HepG2 (cell line): ENCODE results near the gene RHOC. TPM values are rescaled to one million over a fixed set of nuclear protein-coding genes. Genes with fewer than 3 reads are reported as not detected.
A peak's percentile ranks its signal among the peaks of the same experiment; 100 is the strongest.

ENCODE experiments used
- ADNP ChIP-seq: sonication (generic); formaldehyde crosslinking; IDR thresholded peaks from 2 replicates; pipeline ENCODE4 v1.4.0; 2020; ENCODE audit warnings: missing genetic modification reagents
- EEA1 ChIP-seq: sonication (generic); formaldehyde crosslinking; IDR thresholded peaks from 2 replicates; pipeline ENCODE4 v1.5.1; 2020; ENCODE audit warnings: mild to moderate bottlenecking, missing genetic modification reagents, borderline replicate concordance
- ELF3 ChIP-seq: IDR thresholded peaks from 2 replicates; pipeline ENCODE4 v1.6.1; 2016; ENCODE audit warnings: missing genetic modification reagents, missing compliant biosample characterization
- ESRRA ChIP-seq: sonication (generic); formaldehyde crosslinking; IDR thresholded peaks from 2 replicates; pipeline ENCODE4 v1.5.1; 2020; ENCODE audit warnings: mild to moderate bottlenecking, low read depth, missing genetic modification reagents
- GZF1 ChIP-seq: sonication (generic); formaldehyde crosslinking; IDR thresholded peaks from 2 replicates; pipeline ENCODE4 v1.5.1; 2020; ENCODE audit warnings: mild to moderate bottlenecking, missing genetic modification reagents
- HIVEP1 ChIP-seq: sonication (generic); formaldehyde crosslinking; IDR thresholded peaks from 2 replicates; pipeline ENCODE4 v1.4.0; 2020; ENCODE audit warnings: mild to moderate bottlenecking, missing genetic modification reagents
- HNF4G ChIP-seq, 2 experiments: sonication (generic) in 1 of 2; formaldehyde crosslinking in 1 of 2; IDR thresholded peaks; 2 replicates each; pipeline versions ENCODE4 v1.4.0 to v1.6.1; 2011 to 2020; ENCODE audit warnings: borderline replicate concordance in 2 of 2, low read depth in 2 of 2, mild to moderate bottlenecking in 2 of 2, low read length in 1 of 2, missing genetic modification reagents in 1 of 2, moderate library complexity in 1 of 2
- PCBP1 ChIP-seq: fragments of 200-400 bp; formaldehyde crosslinking; IDR thresholded peaks from 2 replicates; pipeline ENCODE4 v1.6.1; 2017; ENCODE audit warnings: mild to moderate bottlenecking, low read depth, low read length, borderline replicate concordance
- PHB2 ChIP-seq: fragments of 450-650 bp; IDR thresholded peaks from 2 replicates; pipeline ENCODE4 v1.6.1; 2018; ENCODE audit not compliant: partially characterized antibody
- RXRA ChIP-seq: sonication (generic); formaldehyde crosslinking; IDR thresholded peaks from 2 replicates; pipeline ENCODE4 v1.5.1; 2020; ENCODE audit warnings: missing genetic modification reagents
- SMAD1 ChIP-seq: sonication (generic); formaldehyde crosslinking; IDR thresholded peaks from 2 replicates; pipeline ENCODE4 v1.4.0; 2020; ENCODE audit warnings: missing genetic modification reagents, low read depth, mild to moderate bottlenecking, borderline replicate concordance
- WIZ ChIP-seq: sonication (generic); formaldehyde crosslinking; IDR thresholded peaks from 2 replicates; pipeline ENCODE4 v1.5.1; 2020; ENCODE audit warnings: mild to moderate bottlenecking, missing genetic modification reagents
- ZBTB7B ChIP-seq: sonication (generic); formaldehyde crosslinking; IDR thresholded peaks from 2 replicates; pipeline ENCODE4 v1.4.0; 2020; ENCODE audit warnings: missing genetic modification reagents
- ZEB1 ChIP-seq: IDR thresholded peaks from 2 replicates; pipeline ENCODE4 v1.6.1; 2012; ENCODE audit warnings: mild to moderate bottlenecking, low read depth, inconsistent platforms; ENCODE audit not compliant: insufficient replicate concordance
- ZFYVE20 ChIP-seq: sonication (generic); formaldehyde crosslinking; IDR thresholded peaks from 2 replicates; pipeline ENCODE4 v1.8.0; 2023; ENCODE audit warnings: low read depth, mild to moderate bottlenecking, moderate library complexity, missing genetic modification reagents, borderline replicate concordance
- ZNF12 ChIP-seq: sonication (generic); formaldehyde crosslinking; IDR thresholded peaks from 2 replicates; pipeline ENCODE4 v1.5.0; 2020; ENCODE audit warnings: missing genetic modification reagents
- ZNF276 ChIP-seq: sonication (generic); formaldehyde crosslinking; IDR thresholded peaks from 2 replicates; pipeline ENCODE4 v1.4.0; 2020; ENCODE audit warnings: mild to moderate bottlenecking, low read depth, missing genetic modification reagents
- ZNF331 ChIP-seq: sonication (generic); formaldehyde crosslinking; IDR thresholded peaks from 2 replicates; pipeline ENCODE4 v1.4.0; 2020; ENCODE audit warnings: missing genetic modification reagents
- ZNF350 ChIP-seq: sonication (generic); formaldehyde crosslinking; IDR thresholded peaks from 2 replicates; pipeline ENCODE4 v1.4.0; 2020; ENCODE audit warnings: mild to moderate bottlenecking, low read depth, missing genetic modification reagents, borderline replicate concordance
- ZNF354B ChIP-seq: sonication (generic); formaldehyde crosslinking; IDR thresholded peaks from 2 replicates; pipeline ENCODE4 v1.8.0; 2022; ENCODE audit warnings: mild to moderate bottlenecking, missing genetic modification reagents
- ZNF383 ChIP-seq: sonication (generic); formaldehyde crosslinking; IDR thresholded peaks from 2 replicates; pipeline ENCODE4 v1.4.0; 2020; ENCODE audit warnings: missing genetic modification reagents, mild to moderate bottlenecking, borderline replicate concordance
- ZNF567 ChIP-seq: sonication (generic); formaldehyde crosslinking; IDR thresholded peaks from 2 replicates; pipeline ENCODE4 v1.8.1; 2023; ENCODE audit warnings: mild to moderate bottlenecking, missing genetic modification reagents, borderline replicate concordance
- ZNF652 ChIP-seq: IDR thresholded peaks from 2 replicates; pipeline ENCODE4 v1.6.1; 2016; ENCODE audit warnings: low read depth, borderline replicate concordance
- ZNF761 ChIP-seq: sonication (generic); formaldehyde crosslinking; conservative IDR thresholded peaks from 2 replicates; pipeline ENCODE4 v1.4.0; 2020; ENCODE audit warnings: mild to moderate bottlenecking, missing genetic modification reagents
- ZSCAN30 ChIP-seq: sonication (generic); formaldehyde crosslinking; IDR thresholded peaks from 2 replicates; pipeline ENCODE4 v1.5.0; 2020; ENCODE audit warnings: mild to moderate bottlenecking, missing genetic modification reagents
- polyA plus RNA-seq, 8 experiments: library from polyadenylated mRNA; depleted of rRNA in 3 of 8; stranded (reverse) in 7 of 8; unstranded in 1 of 8; fragments of >200 nt; fragmentation: Illumina TruSeq in 4 of 8; extraction: Trizol in 4 of 8; gene quantifications; 2 replicates each; pipeline versions ENCODE4 v1.2.1 to v1.2.3, GENCODE V29; 2011 to 2016; ENCODE audit warnings: low read depth in 4 of 8, missing spikeins in 1 of 8, mixed read lengths in 1 of 8; ENCODE audit not compliant: insufficient read depth in 1 of 8
- total RNA-seq, 5 experiments: library from RNA; depleted of rRNA; stranded (reverse); fragments of >200 nt; fragmentation: Illumina TruSeq; extraction: Trizol; gene quantifications; 2 replicates each; pipeline ENCODE4 v1.2.3, GENCODE V29; 2016; ENCODE audit warnings: low read depth in 1 of 5
- TF ChIP-seq, protein P1 (sequence below): sonication (generic); formaldehyde crosslinking; IDR thresholded peaks from 2 replicates; pipeline ENCODE4 v1.8.0; 2022; ENCODE audit warnings: missing genetic modification reagents, mild to moderate bottlenecking, borderline replicate concordance
- TF ChIP-seq, protein P2 (sequence below): sonication (generic); formaldehyde crosslinking; IDR thresholded peaks from 2 replicates; pipeline ENCODE4 v1.5.1; 2020; ENCODE audit warnings: mild to moderate bottlenecking, missing genetic modification reagents, borderline replicate concordance

The RHOC gene
- total and polyA plus RNA-seq, 2 of the 13 experiments (the other 11 are each of a cell fraction or from before 2014, with no cell fraction given), result 64.3 to 182 TPM

DNA sequence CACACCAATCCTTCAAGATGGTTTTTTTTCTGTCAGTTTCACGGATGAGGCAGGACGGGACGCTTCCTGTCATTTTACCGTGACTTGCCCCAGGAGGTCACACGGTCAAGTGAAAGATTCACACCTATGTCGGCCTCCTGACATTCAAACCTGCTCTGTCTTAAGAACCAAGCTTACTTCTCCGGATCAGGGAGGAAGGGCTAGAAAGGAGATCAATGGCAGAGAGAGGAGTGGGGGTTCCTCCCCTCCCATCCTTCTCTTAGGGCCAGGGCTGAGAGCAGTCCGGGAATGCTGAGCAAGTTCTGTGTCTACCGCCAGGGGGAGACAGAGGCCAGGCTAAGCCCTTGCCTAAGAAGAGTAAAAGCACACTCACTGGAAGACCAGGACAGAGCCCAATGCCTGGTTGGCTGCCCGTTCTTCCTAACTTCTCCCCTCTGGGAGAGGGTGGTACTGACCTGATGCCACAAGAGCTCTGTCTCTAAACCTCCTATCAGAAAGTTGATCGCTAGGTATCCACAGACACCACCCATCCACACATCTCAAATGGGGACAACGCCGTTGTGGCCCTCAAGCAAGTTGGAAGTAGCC is 9.3 kb upstream of the RHOC start (continued):
- TF ChIP-seq ZSCAN30 (CRISPR knock-in tag) (no peak), PCBP1 (no peak), ELF3 (0 out of 2 replicates have a peak, but pooled peaks have one; percentile 14), RXRA (CRISPR knock-in tag) (peak; percentile 50; the same call in 1 of the 2 replicates), ZFYVE20 (CRISPR knock-in tag) (no peak), ZBTB7B (CRISPR knock-in tag) (0 out of 2 replicates have a peak, but pooled peaks have one; percentile 44), ZNF567 (CRISPR knock-in tag) (no peak), WIZ (CRISPR knock-in tag) (no peak), ZNF761 (CRISPR knock-in tag) (no peak), ZNF276 (CRISPR knock-in tag) (no peak), HIVEP1 (CRISPR knock-in tag) (no peak), GZF1 (CRISPR knock-in tag) (no peak), ZNF12 (0 out of 2 replicates have a peak, but pooled peaks have one; percentile 22), SMAD1 (CRISPR knock-in tag) (0 out of 2 replicates have a peak, but pooled peaks have one; percentile 30), HNF4G (IDR thresholded peaks at IDR 0.05; ENCODE audit: borderline replicate concordance, low read depth, low read length) (no peak), HNF4G (CRISPR knock-in tag; IDR thresholded peaks at IDR 0.05; ENCODE audit: borderline replicate concordance, low read depth) (no peak), ZNF354B (no peak), EEA1 (CRISPR knock-in tag) (0 out of 2 replicates have a peak, but pooled peaks have one; percentile 38), ZNF350 (CRISPR knock-in tag) (peak; percentile 38; the same call in 1 of the 2 replicates), PHB2 (no peak), ESRRA (CRISPR knock-in tag) (no peak), ZNF331 (CRISPR knock-in tag) (0 out of 2 replicates have a peak, but pooled peaks have one; percentile 61), ZEB1 (no peak), ZNF652 (CRISPR knock-in tag) (0 out of 2 replicates have a peak, but pooled peaks have one; percentile 17), ZNF383 (CRISPR knock-in tag) (no peak), ADNP (CRISPR knock-in tag) (no peak)
- TF ChIP-seq, protein P1, sequence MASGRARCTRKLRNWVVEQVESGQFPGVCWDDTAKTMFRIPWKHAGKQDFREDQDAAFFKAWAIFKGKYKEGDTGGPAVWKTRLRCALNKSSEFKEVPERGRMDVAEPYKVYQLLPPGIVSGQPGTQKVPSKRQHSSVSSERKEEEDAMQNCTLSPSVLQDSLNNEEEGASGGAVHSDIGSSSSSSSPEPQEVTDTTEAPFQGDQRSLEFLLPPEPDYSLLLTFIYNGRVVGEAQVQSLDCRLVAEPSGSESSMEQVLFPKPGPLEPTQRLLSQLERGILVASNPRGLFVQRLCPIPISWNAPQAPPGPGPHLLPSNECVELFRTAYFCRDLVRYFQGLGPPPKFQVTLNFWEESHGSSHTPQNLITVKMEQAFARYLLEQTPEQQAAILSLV (CRISPR knock-in tag), result peak; percentile 35; the same call in 1 of the 2 replicates
- TF ChIP-seq, protein P2, sequence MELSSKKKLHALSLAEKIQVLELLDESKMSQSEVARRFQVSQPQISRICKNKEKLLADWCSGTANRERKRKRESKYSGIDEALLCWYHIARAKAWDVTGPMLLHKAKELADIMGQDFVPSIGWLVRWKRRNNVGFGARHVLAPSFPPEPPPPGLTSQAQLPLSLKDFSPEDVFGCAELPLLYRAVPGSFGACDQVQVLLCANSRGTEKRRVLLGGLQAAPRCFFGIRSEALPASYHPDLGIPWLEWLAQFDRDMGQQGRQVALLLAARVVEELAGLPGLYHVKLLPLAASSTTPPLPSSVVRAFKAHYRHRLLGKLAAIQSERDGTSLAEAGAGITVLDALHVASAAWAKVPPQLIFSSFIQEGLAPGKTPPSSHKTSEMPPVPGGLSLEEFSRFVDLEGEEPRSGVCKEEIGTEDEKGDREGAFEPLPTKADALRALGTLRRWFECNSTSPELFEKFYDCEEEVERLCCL, result no peak
